SK-N-SH (cell line): ENCODE measurements around the gene GTPBP10.

ENCODE experiments used
- CTCF ChIP-seq: fragments of 200-600 bp; sonication (generic); IDR thresholded peaks from 2 replicates; pipeline ENCODE4 v1.6.1; 2017; ENCODE audit warnings: antibody characterized with exemption, mild to moderate bottlenecking, moderate library complexity
- RCOR1 ChIP-seq: fragments of 150-350 bp; IDR thresholded peaks from 2 replicates; pipeline ENCODE4 v1.6.1; 2017; ENCODE audit warnings: antibody characterized with exemption, low read length

GRCh38 chr7:90298145-90299038 lies 48.1 kb upstream of the GTPBP10 start:
- TF ChIP-seq CTCF, result peak; percentile 81
- no peak for TF ChIP-seq RCOR1
